ENCODE measurements around the gene LYPD1. TPM values are rescaled to one million over a fixed set of nuclear protein-coding genes. Genes with fewer than 3 reads are reported as not detected.

Gene LYPD1
- polyA plus RNA-seq, 4 donors = 66.4 to 99.7 (median 88.6) TPM

DNA sequence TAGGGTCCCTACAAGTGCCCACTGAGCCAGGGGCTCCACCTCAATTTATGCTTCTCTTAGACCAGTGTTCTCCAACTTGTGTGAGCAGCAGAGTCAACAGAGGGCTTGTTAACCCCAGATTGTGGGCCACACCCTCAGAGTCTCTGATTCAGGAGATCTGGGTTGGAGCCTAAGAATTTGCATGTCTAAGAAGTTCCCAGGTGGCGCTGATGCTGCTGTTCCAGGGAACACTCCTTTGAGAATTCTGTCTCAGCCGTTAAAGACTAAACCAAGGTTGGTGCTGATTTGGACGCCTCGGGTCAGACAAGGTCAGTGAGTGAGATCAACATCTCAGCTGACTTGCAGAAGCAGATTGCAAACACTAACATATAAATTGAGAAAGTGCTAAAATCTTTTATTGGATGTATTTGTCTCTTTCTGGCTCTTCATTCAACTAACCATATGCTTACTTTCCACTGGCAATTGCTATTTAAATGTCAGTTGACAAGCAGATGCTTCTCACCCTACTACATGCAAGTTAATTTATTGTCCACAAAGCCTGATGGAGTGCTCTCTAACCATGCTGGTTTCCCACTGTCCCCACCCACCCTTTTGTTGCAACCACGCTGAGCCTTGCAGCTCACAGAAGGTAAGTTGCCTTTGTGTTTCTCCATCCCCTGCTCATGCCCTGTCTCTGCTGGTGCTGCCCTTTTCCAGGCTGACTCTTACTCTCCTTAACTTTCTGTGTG, 31.5 kb downstream of the LYPD1 start:
- DNase-seq (ENCODE audit: low read depth in 4 of 4, low spot score in 3 of 4) = no peak

DNA sequence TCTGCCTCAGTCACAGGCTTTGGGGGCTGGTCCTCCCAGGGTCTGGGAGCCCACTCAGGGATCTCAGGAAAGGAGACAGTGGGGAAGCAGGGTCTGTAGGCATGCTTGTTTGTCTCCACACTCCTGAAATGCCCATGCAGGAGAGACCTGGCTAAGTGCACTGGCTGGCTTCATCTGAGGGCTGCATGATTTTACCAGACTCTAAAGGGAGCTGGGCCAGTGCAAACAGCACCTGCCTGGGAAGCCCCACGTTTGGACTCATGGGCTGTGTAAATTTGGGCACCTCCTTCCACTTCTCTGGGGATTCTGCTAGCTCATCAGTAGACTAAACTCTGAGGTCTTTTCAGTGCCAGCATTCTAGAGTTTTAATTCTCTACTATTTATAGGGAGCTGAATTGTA, 33.7 kb downstream of the LYPD1 start:
- no peak for DNase-seq (ENCODE audit: low read depth in 4 of 4, low spot score in 3 of 4)

DNA sequence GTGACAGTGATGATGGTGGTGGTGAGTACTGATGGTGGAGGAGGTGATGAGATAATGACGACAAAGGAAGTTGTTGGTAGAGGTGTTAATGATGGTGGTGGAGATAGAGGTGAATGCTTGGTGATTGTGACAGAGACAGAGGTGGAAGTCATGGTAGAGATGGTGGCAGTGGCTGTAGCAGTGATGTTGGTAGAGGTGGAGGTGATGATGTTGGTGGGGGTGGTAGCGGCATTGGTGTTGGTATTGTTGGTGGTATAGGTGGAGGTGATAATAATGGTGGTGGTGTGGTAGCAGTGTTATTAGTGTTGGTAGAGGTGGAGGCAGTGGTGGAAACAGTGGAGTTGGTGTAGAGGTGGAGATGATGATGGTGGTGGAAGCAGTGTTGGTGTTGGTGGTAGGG, 36.4 kb downstream of the LYPD1 start:
- DNase-seq (ENCODE audit: low read depth in 4 of 4, low spot score in 3 of 4) = no peak

DNA sequence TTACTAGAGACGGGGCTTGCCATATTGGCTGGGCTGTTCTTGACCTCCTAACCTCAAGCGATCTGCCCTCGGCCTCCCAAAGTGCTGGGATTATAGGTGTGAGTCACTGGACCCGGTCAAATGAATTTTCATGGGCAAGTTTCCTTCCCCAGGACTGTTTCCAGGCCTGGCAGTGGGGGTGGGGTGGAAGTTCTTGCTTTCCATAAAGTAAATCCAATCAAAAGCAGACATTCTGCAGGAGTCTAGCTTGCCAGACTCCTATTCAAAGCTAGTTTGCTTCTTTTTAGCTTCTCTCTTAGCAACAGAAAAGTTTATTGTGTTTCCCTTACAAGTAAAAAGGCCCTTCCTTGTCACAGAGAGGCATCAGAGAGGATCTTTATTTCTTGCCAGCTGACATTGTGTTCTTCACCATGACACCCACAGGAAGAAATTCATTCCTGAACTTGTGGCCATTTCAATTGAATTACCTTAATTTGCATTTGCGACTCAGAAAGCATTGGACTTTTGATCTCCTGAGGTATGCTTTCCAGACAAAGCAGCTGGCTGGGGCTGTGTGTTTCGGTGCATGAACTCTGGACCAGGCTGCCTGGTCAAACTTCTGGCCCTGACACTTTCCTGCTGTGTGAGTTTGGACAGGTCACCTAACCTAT, 37.9 kb downstream of the LYPD1 start:
- no peak for DNase-seq (ENCODE audit: low read depth in 4 of 4, low spot score in 3 of 4)

DNA sequence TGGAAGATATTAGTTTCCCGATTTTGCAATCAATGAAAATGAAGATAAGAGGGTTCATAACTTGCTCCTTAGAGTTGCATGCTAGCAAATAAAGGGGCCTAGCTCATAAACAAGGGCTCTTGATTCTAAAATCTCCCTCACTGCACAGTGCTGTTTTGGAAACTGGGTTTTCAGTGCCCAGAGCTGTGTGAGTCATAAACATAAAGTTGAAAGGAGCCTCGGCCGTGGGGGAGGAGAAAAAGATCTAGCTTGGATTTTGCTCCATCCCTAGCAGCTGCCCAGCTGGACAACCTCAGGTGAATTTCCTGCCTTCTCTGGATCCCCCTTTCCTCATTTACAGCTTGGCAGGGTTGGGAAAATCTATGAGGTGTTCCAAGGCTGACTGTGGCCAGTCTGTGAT, 42.5 kb downstream of the LYPD1 start:
- DNase-seq (ENCODE audit: low read depth in 4 of 4, low spot score in 3 of 4) = no peak

DNA sequence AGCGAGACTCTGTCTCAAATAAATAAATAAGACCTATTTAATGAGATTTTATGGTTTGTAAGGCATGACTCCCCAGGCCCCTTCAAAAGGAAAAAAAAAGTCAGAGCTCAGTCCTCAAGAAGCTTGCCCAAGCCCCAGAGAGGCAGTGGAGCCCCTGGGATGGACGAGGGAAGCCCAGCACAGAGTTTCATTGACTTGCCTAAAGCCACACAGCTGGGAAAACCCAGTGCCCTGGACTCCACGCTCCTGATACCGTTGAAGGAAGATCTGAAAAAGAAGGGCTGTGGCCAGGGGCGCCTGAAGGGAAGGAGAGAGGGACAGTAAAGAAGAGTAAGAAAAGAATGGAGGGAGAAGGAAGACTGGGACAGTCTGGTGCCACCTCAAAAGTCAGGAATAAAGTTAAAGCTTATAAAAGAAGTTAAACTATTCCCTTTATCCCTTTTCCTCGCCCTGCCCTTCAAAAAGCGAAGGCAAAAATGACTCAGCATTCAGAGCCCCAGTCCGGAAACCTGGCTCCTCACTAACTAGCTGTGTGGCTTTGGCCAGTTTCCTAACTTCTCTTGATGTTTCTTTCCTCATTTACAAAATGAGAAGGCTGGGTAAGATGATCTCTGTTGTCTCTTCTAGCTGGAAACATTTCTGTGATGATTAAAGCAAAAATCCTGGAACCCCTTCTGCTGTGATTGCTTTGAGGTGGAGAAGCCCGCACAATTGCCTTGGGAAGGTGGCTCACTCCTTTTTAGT, 46.7 kb downstream of the LYPD1 start:
- no peak for DNase-seq (ENCODE audit: low read depth in 4 of 4, low spot score in 3 of 4)

DNA sequence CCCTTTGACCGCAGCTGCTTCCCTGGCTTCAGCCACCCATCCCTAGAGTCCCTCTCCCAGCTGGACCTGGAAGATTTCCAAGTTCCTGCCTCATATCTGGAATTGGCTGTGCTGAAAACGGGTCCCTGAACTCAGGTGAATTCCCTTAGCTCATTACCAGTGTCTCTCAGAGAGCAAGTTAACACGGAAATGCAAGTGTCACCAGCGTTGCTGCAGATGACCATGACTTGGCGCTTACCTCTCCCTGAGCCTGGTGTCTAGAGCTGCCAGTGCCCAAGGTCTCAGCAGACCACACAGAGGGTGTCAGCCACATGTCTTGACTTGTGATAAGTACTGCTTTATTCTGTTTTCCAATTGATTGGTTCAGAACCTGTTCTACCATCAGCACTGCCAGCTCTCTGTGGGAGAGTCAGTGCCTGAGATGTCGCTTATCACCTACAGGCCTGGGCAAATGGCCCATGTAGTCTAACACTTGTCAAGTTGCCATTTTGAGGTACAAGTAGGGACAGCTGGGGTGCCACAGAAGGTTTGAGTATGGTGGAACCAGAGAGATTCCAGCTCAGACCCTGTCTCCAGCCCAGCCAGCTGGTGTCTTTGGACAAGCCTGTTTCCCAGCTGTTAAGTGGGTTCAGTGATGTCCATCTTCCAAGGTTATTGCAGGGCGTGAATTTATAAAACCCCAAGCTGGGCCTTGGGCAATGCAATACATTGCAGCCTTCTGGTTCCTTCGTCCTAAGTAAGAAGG, 48.7 kb downstream of the LYPD1 start:
- DNase-seq (ENCODE audit: low read depth in 4 of 4, low spot score in 3 of 4) = no peak

DNA sequence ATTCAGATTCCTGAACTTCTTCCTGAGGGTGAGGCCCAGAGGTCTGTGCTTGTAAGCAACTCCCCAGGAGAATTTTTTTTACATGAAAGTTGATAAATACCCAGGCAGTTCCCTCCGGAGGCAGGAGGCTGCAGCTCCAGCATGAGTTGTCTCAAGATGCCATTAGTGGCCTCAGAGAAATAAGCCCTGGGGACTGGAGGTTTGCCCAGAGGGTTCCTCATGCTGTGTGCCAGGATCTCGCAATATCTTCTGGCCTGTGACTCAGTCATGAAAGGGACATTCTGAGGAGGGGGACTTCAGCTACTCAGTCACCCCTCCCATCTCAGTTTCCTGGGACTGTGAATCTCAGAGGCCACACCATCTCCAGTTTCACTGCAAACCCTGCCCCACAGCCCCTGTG, 49.9 kb downstream of the LYPD1 start:
- DNase-seq (ENCODE audit: low read depth in 4 of 4, low spot score in 3 of 4) = no peak

DNA sequence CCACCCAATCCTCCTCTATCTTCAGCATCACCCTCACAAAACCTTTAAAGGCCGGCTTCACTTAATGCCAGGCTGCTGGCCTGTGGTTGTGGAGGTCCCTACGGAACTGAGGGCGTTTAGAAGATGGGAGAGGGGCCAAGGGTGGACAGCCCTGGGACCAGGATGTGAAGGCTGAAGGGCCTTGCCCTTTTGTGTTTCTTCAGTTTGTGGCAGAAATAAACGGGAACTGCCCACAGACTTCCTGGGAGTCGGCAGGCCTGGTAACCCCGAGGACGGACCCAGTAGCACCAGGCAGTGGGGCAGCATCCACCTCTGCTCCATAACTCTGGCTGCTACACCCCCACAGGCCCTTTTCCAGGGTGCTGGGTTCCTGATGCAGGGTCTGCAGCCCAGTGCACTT, 51.3 kb downstream of the LYPD1 start:
- no peak for DNase-seq (ENCODE audit: low read depth in 4 of 4, low spot score in 3 of 4)

DNA sequence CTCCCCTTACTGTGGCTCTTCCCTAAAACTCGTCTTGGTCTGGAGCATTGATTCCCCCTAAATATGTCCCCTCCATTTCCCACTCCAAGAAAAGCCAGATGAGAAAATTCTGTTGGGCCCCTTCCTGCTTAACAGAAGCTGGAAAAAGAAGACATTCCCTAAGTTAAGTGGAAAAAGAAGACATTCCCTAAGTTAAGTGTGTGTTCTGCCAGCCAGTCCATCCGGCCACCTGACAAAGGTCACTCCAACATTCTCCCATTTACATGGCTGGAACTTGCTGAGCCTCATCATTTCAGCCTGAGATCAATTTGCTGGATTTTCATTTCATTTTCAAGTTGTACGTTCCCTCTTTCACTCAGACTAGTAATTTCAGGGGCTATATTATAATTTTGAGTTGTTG, 52.0 kb downstream of the LYPD1 start:
- no peak for DNase-seq (ENCODE audit: low read depth in 4 of 4, low spot score in 3 of 4)

DNA sequence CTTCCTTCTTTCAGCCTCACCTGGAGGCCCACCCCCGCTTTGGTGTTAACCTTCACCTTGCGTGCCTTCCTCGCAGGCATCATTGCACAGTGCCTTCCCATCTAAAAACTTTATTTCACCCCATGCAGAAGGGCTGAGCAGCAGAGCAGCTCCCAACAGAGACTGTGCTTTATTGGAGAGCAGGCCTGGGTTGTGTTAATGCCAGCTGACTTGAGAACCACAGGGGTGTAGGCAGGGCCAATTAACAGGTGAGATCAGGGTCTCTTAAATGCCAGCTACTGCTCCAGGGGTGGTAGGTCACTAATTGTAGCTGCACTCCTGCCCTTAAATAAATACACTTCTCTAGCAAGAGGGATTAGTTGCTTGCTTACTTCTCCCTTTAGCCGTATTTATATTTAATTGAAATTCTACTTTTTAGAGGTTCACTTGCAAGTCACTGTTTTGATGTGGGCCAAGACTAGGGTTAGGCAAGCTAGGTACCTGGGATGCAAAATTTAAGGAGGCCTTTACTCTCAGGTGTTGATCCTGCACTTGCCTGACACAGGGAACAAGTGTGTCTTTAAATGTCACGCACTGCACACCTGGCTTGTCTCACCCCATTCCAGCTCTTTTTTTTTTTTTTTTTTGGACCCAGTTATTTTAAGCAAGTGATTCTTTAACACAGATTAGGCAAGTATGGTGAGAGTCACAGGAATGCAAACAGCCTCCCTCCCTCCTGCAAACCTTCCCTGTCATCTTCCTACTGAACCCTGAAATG, 54.5 kb downstream of the LYPD1 start:
- no peak for DNase-seq (ENCODE audit: low read depth in 4 of 4, low spot score in 3 of 4)

DNA sequence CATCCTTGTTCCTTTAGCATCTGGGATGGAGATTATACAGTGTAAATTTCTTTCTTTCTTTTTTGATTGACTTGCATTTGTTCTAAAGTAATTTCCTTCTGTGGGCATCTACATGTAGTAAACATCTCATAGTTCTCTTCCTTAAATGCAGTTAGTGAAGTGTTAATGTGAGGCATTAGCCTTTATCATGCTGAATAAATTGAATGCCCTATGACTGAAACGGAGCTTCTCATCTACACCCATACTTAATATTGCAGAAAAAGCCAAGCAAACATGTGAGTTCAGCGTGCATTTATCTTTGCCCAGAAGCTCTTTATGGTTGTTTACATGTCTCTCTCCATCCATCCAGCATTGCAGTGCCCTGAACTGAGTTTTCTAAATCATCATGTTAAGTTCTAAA, 58.3 kb downstream of the LYPD1 start:
- no peak for DNase-seq (ENCODE audit: low read depth in 4 of 4, low spot score in 3 of 4)

DNA sequence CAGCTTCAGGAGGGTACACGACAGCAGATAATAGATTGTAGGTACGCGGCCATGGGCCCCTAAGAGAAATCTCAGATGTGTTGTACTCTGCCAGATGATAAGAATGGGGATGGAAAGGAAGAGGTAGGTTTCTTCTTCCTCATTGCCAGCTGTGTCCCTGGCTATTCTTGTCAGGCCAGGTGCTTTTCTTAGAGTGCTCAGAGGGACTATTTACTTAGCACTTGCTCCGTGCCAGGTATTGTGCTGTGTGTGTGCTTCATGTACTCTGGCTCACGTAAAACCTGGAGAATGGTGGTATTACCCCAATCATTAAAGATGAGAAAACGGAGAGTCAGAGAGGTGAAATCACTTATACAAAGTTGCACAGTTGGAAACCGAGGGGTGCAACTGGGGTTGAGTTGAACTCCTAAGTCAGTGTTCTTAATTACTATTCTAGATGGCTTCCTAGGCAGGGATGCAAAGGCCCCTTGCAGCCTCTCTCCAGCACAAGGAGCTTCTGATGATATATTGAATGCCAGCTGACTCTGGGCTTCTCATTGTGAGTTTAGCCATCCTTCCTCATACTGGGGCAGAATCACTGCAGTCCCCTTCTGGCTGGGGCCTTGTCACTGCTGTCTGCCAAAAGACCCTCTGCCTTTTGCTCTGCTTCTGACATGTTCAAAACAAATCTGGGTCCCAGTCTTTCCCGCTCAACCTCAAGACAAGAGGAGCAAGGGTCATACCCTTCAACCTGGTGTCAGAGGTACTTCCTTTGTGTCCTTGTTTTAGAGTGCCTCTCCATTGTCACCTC, 60.7 kb downstream of the LYPD1 start:
- no peak for DNase-seq (ENCODE audit: low read depth in 4 of 4, low spot score in 3 of 4)

DNA sequence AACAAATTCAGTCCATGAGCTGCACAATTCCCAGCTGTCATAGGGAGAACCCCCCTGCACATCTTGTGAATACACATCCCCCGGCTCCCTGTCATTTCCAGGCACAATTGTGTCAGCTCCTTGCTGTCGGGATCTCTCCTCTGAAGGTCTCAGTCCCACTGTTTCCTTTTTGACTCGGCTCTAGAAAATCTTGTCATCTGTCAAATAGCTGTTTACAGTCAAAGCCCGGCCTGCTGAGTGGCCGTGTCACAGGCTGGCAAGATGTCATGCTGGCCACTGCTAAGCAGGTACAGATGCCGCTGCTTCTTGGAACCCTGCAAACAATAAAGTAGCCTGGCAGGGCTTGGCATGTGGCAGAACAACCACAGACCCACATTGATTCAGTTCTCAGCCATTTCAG, 61.7 kb downstream of the LYPD1 start:
- no peak for DNase-seq (ENCODE audit: low read depth in 4 of 4, low spot score in 3 of 4)

DNA sequence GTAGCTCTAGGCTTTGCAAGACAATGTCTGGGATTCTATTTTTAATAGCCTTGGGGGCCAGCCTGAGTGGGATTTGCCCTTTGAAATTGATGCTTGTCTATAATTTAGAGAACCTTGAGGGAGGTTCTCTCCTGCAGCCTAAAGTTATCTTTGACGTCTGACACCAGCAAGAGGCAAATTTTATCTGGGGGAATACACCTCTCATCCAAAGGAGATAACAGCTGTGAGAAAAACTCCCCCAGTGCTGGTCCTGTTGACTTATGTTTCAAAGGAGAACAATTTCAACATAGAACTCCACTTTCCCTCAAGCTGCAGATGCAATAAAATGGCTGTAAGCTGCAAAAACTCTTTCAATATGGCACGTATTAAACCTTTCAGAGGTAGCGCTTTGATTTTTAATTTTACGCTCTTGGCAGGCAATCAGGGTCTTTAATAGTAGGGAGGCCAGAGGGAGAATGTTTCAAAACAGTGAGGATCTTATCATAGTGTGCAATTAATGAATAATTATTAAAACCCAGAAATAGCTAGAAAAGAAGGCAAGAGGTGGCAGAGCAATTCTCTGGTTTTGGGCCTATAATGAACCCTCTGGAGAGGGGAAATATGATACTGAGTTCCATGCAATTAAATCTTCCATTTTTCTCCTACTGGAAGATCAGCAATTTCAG, 62.4 kb downstream of the LYPD1 start:
- DNase-seq (ENCODE audit: low read depth in 4 of 4, low spot score in 3 of 4) = no peak

DNA sequence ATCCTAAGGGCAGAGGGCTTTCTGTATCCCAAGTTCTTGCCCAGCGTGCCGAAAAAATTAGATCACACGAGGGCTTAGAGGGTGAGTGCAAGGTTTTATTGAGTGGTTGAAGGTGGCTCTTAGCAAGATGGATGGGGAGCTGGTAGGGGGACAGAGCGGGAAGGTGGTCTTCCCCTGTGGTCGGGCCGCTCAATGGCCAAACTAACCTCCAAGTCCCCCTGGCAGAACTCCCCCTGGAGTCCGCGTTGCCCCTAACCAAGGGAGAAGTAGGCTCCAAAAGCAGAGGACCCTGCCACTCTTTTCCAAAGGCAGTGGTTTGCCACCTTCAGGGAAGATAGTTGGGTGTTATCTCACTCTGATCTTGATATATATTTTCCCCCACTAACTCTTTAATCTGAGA, 63.4 kb downstream of the LYPD1 start:
- no peak for DNase-seq (ENCODE audit: low read depth in 4 of 4, low spot score in 3 of 4)

DNA sequence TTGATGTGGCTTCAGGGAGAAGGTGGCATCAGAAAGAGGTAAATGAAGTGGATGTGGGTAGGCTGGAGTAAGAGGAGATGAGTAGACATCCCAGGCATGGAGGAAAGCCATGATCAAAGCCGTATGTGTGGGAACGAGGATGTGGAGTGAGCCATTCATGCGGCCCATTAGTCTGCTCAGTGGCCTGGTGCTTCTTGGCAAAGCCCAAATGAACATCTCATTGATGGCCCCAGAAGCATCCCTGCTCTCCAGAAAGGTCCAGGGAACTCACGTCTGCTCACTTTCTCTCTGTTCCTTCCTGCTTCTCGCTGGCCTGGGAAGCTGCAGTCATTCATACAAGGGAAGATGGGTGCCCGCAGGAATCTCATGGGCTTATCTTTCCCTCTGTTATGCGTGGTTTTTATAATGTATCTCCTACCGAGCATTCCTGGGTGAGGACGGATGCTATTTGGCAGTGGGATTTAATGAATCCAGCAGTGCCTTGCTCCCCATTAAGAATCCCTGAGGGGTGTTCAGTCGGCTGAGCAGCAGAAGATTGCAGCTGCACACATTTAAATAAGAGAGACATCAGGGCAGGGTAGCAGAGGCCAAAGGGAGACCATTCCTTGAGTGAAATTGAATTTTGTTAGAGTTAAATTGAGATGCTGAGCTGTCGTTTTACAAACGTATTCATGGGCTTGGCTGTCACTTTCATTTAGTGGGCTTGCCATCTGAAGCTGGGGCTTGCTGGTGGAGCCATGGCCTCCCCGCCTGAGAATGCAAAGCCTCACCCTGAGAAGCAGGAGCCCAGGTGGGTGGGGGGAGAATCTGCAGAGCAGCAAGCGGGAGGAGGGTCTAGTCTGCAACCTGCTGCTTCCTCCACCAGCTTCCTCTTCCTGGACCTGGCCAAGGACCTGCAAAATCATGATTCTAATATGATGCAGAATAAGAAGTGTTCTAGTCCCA, 64.5 kb downstream of the LYPD1 start:
- no peak for DNase-seq (ENCODE audit: low read depth in 4 of 4, low spot score in 3 of 4)

DNA sequence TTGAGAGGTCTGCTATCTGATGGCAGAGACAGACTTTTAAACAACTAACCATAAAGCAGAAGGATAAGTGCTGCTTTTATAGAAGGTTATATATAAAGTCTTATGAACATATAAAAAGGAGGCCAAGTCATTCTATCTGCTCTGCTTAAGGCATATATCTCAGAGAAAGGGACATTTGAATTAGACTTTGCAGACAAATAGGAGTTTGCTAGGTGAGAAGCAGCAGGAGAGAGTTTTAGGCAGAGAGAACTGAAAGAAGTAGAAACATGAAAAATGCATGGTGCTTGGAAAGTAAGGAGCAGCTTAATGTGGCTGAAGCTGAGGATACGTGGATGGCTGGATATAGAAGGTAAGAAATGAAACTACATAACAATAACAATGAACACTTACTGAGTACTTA, 65.4 kb downstream of the LYPD1 start:
- no peak for DNase-seq (ENCODE audit: low read depth in 4 of 4, low spot score in 3 of 4)

All from right renal pelvis (tissue), 4 donors.